GM18520 (cell line): ENCODE data around the gene KDM7A.
"Not testable (repeated sequence)": the region's sequence is repeated elsewhere in the genome, so short reads cannot be mapped to it uniquely, and the experiment has no call there.

Experiments used
- ATAC-seq: cut with Tn5 transposase; IDR thresholded peaks from one replicate; pipeline ENCODE4 v1.9.1; 2021; ENCODE audit not compliant: unreplicated experiment

KDM7A gene

GRCh38 chr7:140201393-140201792 lies 24.6 kb upstream of the KDM7A start:
- no peak for ATAC-seq

- no peak for ATAC-seq
Measured at GRCh38 chr7:140200061-140200989, 23.5 kb upstream of the KDM7A start.

- ATAC-seq, result no peak
Measured at GRCh38 chr7:140197938-140198337, 21.2 kb upstream of the KDM7A start.

GRCh38 chr7:140197218-140197890 lies 20.6 kb upstream of the KDM7A start:
- ATAC-seq, result no peak

GRCh38 chr7:140196361-140197217 lies 19.8 kb upstream of the KDM7A start:
- ATAC-seq, result no peak

GRCh38 chr7:140195859-140196258 lies 19.1 kb upstream of the KDM7A start:
- no peak for ATAC-seq

- no peak for ATAC-seq
Measured at GRCh38 chr7:140192620-140193019, 15.8 kb upstream of the KDM7A start.

- no peak for ATAC-seq
Measured at GRCh38 chr7:140192176-140192575, 15.4 kb upstream of the KDM7A start.

- ATAC-seq, result no peak
Measured at GRCh38 chr7:140190588-140190987, 13.8 kb upstream of the KDM7A start.

- ATAC-seq, result no peak
Measured at GRCh38 chr7:140189917-140190316, 13.1 kb upstream of the KDM7A start.

- ATAC-seq, result no peak
Measured at GRCh38 chr7:140182917-140183316, 6.1 kb upstream of the KDM7A start.

- no peak for ATAC-seq
Measured at GRCh38 chr7:140179339-140179738, 2.6 kb upstream of the KDM7A start.

GRCh38 chr7:140176122-140176701 lies 571 bp downstream of the KDM7A start:
- ATAC-seq, result peak; percentile 0

- ATAC-seq, result peak; percentile 27
Measured at GRCh38 chr7:140175221-140176121, 1.3 kb downstream of the KDM7A start.

GRCh38 chr7:140174217-140174616 lies 2.6 kb downstream of the KDM7A start:
- ATAC-seq, result no peak

- no peak for ATAC-seq
Measured at GRCh38 chr7:140170375-140170774, 6.4 kb downstream of the KDM7A start.

- no peak for ATAC-seq
Measured at GRCh38 chr7:140168816-140169215, 8.0 kb downstream of the KDM7A start.

GRCh38 chr7:140165422-140165821 lies 11.4 kb downstream of the KDM7A start:
- ATAC-seq, result no peak

- ATAC-seq, result not testable (repeated sequence)
Measured at GRCh38 chr7:140162081-140162480, 14.7 kb downstream of the KDM7A start.

- ATAC-seq, result no peak
Measured at GRCh38 chr7:140161047-140161446, 15.7 kb downstream of the KDM7A start.
